NCI-H1436 (cell line): Measurements from ENCODE around the gene MATR3.
"Not testable (repeated sequence)": the region's sequence is repeated elsewhere in the genome, so short reads cannot be mapped to it uniquely, and the experiment has no call there.

Experiments used
- DNase-seq: peaks from one replicate; lab custom pipeline; 2025; lab: John Stamatoyannopoulos, UW

MATR3 gene

GRCh38 chr5:139293507-139294373, at the start of gene MATR3:
Gene MATR3, plus strand, starts transcription at chr5:139293740. Its CDS starts 13,676 bp downstream, at chr5:139307416.
- DNase-seq = peak; percentile 95

GRCh38 chr5:139245637-139246339, 47.8 kb upstream of the MATR3 start:
- DNase-seq = no peak

- DNase-seq = no peak
These were observed 47.1 kb upstream of the MATR3 start for GRCh38 chr5:139246394-139246793.

GRCh38 chr5:139248826-139249453, 44.6 kb upstream of the MATR3 start:
- no peak for DNase-seq

GRCh38 chr5:139251281-139251687, 42.3 kb upstream of the MATR3 start:
- no peak for DNase-seq

GRCh38 chr5:139251695-139252288, 41.7 kb upstream of the MATR3 start:
- no peak for DNase-seq

GRCh38 chr5:139253115-139253514, 40.4 kb upstream of the MATR3 start:
- DNase-seq = no peak

- no peak for DNase-seq
These were observed 36.7 kb upstream of the MATR3 start for GRCh38 chr5:139256820-139257219.

GRCh38 chr5:139262059-139262741, 31.3 kb upstream of the MATR3 start:
- DNase-seq = no peak

GRCh38 chr5:139262742-139263445, 30.6 kb upstream of the MATR3 start:
- peak; percentile 90 for DNase-seq

- no peak for DNase-seq
These were observed 30.0 kb upstream of the MATR3 start for GRCh38 chr5:139263536-139263935.

- no peak for DNase-seq
These were observed 29.6 kb upstream of the MATR3 start for GRCh38 chr5:139263946-139264345.

GRCh38 chr5:139265001-139265400, 28.5 kb upstream of the MATR3 start:
- DNase-seq = no peak

GRCh38 chr5:139266236-139266635, 27.3 kb upstream of the MATR3 start:
- no peak for DNase-seq

GRCh38 chr5:139267481-139267880, 26.1 kb upstream of the MATR3 start:
- no peak for DNase-seq

- no peak for DNase-seq
These were observed 25.0 kb upstream of the MATR3 start for GRCh38 chr5:139268364-139269202.

- not testable (repeated sequence) for DNase-seq
These were observed 22.8 kb upstream of the MATR3 start for GRCh38 chr5:139270718-139271117.

GRCh38 chr5:139271201-139272027, 22.1 kb upstream of the MATR3 start:
- DNase-seq = peak; percentile 36
